NCI-H460 (cell line): ENCODE results near the gene KPTN. TPM values are rescaled to one million over a fixed set of nuclear protein-coding genes. Genes with fewer than 3 reads are reported as not detected.

Experiments
- DNase-seq: peaks from one replicate; pipeline ENCODE4 v3.0.0-alpha.2; 2016; ENCODE audit warnings: low read depth; ENCODE audit errors: extremely low read depth
- total RNA-seq: library from RNA; depleted of rRNA; stranded (reverse); fragments of >200 nt; shearing (Covaris generic); gene quantifications from 2 replicates; pipeline ENCODE4 v1.2.3, GENCODE V29; 2014

Gene KPTN
- total RNA-seq, 1 experiment from 2014 or later, result 4.0 TPM

DNA sequence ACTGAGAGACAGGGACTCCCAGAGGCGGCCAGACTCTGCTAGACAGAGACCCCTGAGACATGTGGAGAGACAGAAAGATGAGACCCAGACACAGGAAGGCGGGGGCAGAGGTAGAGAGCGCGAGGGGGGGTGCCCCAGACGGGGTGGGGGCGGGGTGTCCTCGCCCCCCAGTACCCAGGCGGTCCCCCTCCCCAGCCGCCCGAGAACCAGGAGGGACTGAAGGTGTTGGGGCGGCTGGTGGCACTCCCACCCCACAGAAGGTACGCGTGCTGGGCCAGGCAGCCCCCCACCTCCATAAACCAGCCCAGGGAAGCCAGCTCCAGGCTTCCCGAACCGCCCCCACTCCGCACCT is 12.7 kb downstream of the KPTN start:
- DNase-seq, result no peak

- DNase-seq, result no peak
Measured at GRCh38 chr19:47470447-47471195, 13.4 kb downstream of the KPTN start.

DNA sequence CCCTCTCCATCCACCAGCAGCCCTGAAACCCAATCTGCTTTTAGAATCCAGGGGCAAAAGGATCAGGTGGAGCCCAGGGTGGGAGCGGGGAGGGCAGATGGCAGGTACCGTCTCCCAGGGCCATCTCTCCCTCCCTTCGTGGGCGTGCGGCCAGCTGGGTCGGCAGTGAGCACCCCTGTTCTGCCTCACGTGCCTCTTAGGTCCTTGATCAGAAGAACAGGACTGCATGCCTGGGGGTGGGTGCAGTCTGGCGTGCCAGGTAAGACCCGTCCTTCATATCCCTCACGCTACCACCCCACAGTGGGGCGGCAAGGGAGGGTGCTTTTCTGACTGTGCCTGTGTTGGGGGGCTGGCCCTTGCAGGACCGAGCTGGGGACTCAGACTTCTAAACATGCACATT is 14.3 kb downstream of the KPTN start:
- no peak for DNase-seq

GRCh38 chr19:47469363-47469700 is 14.7 kb downstream of the KPTN start:
- no peak for DNase-seq

- no peak for DNase-seq
Measured at GRCh38 chr19:47467914-47468313, 16.1 kb downstream of the KPTN start.

- no peak for DNase-seq
Measured at GRCh38 chr19:47465957-47466356, 18.1 kb downstream of the KPTN start.

GRCh38 chr19:47464675-47465419 is 19.2 kb downstream of the KPTN start:
- DNase-seq, result no peak

GRCh38 chr19:47461876-47462275 is 22.1 kb downstream of the KPTN start:
- no peak for DNase-seq

GRCh38 chr19:47459477-47459876 is 24.5 kb downstream of the KPTN start:
- DNase-seq, result no peak

DNA sequence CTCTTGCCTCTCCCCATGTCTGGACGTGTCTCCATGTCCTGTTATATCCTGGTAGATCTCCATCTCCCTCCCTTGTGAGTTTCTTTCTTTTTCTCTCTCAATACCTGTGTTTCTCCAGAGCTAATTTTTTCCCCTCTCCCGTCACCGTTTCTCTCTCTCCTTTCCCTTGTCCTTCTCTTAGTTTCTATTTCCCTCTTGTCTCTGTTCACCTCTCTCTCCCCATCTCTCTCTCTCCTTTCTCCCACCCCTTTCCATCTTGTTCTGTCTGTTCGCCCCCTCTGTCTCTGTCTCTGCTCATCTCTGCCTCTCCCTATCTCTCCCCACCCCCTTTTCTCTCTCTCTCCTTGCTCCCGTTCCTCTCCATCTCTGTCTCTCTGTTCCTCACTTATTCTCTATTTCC is 25.3 kb downstream of the KPTN start:
- no peak for DNase-seq

GRCh38 chr19:47456721-47457474 is 27.1 kb downstream of the KPTN start:
- no peak for DNase-seq

DNA sequence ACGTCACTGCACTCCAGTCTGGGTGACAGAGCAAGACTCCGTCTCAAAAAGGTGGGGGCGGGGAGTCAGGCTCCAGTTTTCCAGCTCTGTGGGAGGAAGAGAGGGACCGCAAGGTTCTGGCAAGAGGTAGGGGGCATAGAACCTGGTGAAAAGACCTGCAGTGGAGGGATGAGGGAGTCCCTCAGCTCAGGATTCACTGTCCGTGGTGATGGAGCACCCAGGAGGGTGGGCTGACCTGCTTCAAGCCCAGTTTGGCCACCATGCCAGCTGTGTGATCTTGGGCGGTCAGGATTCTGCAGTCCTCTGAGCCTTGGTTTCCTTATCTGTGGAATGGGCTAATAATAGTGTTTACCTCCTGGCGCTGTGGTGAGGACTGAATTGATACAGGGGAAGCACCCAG is 33.5 kb downstream of the KPTN start:
- DNase-seq, result no peak

GRCh38 chr19:47448360-47448727 is 35.7 kb downstream of the KPTN start:
- DNase-seq, result no peak

DNA sequence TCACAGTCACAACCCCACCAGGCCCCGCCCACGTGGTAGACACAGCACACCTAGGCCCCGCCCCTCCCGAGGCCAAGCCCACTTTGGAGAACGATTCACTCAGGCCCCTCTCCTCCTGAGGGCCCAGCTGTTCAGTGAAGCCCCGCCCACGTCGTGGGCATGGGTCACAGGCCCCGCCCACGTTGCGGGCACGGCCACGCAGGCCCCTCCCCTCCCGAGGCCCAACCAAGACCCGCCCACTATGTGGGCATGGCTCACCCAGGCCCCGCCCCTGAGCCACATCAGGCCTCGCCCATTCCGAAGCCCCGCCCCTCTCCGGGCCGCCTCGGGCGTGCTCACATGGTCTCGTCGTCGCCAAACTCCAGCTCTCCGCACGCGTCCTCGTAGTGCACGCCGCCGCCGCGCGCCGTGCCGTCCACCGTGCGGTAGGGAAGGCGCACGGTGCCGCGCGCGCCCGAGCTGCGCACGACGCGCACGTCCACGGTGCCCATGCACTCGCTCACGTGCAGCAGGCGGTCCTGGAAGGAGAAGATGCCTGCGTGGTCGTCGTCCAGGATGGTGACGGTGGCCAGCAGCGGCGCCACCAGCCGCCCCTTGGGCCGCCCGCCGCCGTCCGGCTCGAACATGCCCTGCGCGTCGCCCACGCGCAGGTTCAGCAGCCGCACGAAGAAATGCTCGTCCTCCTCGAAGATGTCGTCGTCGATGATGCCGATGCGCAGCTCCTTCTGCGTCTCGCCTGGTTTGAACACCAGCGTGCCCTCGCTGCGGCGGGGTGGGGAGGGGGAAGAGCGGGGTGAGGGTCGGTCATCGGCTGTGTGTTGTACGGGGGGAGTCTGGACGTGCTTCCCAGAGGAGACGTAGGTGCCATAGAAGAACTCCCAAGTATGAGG is 36.3 kb downstream of the KPTN start:
- DNase-seq, result no peak

GRCh38 chr19:47446534-47447469 is 37.2 kb downstream of the KPTN start:
- no peak for DNase-seq

DNA sequence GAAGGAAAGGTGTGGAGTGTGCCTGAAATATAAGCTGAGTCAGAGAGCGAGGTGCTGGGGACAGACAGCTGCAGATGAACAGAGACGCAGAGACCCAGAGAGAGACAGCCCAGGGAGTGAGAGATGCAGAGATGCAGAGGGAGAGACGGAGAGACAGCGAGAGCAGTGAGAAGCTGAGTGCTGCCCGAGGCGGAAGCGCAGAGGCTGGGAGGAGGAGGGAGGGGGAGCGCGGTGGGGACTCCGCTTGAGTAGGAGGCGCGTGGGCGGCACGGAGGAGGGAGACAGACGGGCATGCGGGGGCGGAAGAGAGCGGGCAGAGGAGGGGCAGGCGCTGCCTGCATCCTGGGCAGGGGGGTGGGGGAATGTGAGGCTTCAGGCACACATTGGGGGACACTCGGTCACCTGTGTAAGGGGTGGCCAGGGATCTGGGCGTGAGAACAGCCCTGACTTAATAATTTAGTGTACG is 38.0 kb downstream of the KPTN start:
- no peak for DNase-seq

DNA sequence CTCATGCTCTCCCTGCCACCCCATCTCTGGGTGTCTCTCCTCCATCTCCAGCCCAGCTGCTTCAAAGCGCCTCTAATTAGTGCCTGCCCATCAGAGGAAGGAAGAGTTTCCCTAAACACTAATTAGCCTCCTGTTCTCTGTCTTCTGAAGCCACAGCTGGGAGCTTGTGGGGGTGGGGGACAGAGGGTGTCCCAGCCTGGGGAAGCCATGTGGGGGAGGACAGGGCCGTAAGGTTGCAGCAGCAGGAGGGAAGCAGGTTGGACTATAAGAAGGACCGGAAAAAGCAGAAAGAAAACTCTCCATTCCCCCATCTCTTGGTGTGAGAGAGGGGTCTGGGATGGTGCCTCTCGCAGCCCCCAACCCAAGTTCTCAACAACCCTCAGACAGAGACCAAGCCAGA is 38.5 kb downstream of the KPTN start:
- no peak for DNase-seq

DNA sequence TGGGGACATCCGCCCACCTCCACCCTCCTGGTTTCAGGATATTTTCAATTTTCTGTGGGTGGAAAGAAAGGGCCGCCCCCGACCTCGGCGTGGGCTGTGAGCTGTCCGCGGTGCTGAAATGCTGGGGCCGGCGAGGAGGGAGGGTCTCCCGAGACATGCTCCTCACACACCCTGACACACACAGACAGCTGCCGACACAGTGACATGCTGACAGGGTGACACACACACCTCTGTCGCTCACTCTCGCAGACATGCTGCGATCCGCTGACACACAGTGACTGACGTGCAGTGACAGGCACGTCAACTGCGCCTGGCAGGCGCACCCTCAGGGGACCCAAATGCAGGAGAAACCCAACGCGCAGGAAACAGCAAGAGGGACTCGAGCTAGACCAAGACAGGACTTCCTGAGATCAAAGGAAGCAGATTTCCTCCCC is 39.6 kb downstream of the KPTN start:
- no peak for DNase-seq

DNA sequence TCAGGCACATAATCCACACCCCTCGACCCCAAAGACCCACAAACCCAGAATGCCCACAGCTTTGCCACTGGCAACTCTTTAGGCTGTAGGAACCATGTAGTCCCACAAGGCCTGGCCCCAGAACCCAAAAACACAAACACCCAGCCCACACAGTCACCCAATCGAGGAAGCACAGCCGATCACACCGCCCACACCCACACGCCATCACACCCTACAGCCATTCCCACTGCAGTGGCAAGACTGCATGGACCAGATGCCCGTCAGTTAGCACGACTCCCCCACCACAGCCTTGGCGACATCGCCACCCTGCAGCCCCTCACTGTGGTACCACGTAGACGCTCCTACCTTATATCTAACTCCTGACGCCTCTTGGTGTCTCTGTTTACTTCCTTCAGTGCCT is 40.7 kb downstream of the KPTN start:
- no peak for DNase-seq

DNA sequence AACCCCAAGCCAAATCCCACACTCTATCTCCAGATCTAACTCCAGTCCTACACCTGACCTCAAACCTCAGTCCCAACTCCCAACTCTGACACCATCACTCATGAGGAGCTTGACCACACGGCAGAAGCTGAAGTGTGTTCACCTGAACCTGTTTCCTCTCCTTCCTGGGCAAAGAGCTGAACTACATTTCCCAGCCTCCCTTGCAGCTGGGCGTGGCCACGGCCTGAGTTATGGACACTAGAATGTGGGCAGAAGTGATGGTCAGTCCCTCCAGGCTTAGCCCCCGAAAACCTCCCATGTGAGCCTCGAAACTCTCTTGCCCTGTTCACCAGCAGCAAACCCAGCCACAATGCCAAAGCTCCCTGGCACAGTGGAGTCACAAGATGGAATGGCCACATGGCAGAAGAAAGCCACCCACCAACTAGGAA is 45.2 kb downstream of the KPTN start:
- DNase-seq, result no peak
